ENCODE measurements around the gene FRRS1.

FRRS1 gene

GRCh38 chr1:99749504-99750347 is 16.7 kb downstream of the FRRS1 start:
- H3K9me3 Mint-ChIP-seq: no peaks in the 10 kb centered on the region
- H3K4me1 Mint-ChIP-seq: no peaks in the 10 kb centered on the region
- H3K27ac Mint-ChIP-seq: no peak overlapping the region
- no peak for DNase-seq
- no peak overlapping the region for H3K4me3 Mint-ChIP-seq
- peaks cover 16% of the 10 kb centered on the region for H3K36me3 Mint-ChIP-seq (ENCODE audit: low read depth)
- TF ChIP-seq, protein P1, sequence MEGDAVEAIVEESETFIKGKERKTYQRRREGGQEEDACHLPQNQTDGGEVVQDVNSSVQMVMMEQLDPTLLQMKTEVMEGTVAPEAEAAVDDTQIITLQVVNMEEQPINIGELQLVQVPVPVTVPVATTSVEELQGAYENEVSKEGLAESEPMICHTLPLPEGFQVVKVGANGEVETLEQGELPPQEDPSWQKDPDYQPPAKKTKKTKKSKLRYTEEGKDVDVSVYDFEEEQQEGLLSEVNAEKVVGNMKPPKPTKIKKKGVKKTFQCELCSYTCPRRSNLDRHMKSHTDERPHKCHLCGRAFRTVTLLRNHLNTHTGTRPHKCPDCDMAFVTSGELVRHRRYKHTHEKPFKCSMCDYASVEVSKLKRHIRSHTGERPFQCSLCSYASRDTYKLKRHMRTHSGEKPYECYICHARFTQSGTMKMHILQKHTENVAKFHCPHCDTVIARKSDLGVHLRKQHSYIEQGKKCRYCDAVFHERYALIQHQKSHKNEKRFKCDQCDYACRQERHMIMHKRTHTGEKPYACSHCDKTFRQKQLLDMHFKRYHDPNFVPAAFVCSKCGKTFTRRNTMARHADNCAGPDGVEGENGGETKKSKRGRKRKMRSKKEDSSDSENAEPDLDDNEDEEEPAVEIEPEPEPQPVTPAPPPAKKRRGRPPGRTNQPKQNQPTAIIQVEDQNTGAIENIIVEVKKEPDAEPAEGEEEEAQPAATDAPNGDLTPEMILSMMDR (IDR thresholded peaks at IDR 0.05): no peak
- H3K27me3 Mint-ChIP-seq (ENCODE audit: low read depth, poor library complexity): no peaks in the 10 kb centered on the region

DNA sequence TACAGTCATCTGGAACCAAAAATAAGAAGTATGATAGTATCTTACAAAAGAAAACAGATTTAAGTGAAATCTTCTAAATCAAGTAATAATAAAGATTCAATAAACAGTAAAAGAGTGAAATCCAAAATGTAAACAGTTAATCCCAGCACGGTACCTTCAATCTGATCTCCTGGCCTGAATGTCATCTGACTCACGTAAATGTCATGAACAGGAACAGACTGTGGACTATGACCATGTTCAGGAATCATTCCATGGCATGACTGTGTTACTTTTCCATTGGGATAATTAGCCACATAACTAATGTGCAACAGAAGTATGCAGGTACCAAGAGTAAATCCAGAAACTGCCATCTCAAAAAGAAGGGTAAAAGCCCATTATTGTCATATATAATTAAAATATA is 18.0 kb downstream of the FRRS1 start:
- no peak overlapping the region for H3K4me3 Mint-ChIP-seq
- TF ChIP-seq, protein P1 (IDR thresholded peaks at IDR 0.05): no peak
- no peaks in the 10 kb centered on the region for H3K4me1 Mint-ChIP-seq
- H3K36me3 Mint-ChIP-seq (ENCODE audit: low read depth): peaks cover 23% of the 10 kb centered on the region
- no peak overlapping the region for H3K27ac Mint-ChIP-seq
- no peak for DNase-seq
- no peaks in the 10 kb centered on the region for H3K27me3 Mint-ChIP-seq (ENCODE audit: low read depth, poor library complexity)
- H3K9me3 Mint-ChIP-seq: no peaks in the 10 kb centered on the region

- H3K36me3 Mint-ChIP-seq (ENCODE audit: low read depth): peaks cover 28% of the 10 kb centered on the region
- TF ChIP-seq, protein P1 (IDR thresholded peaks at IDR 0.05): no peak
- H3K27me3 Mint-ChIP-seq (ENCODE audit: low read depth, poor library complexity): peaks cover 3% of the 10 kb centered on the region
- H3K27ac Mint-ChIP-seq: no peak overlapping the region
- DNase-seq: no peak
- H3K4me3 Mint-ChIP-seq: no peak overlapping the region
- H3K9me3 Mint-ChIP-seq: no peaks in the 10 kb centered on the region
- H3K4me1 Mint-ChIP-seq: no peaks in the 10 kb centered on the region
Measured at GRCh38 chr1:99745684-99746083, 20.8 kb downstream of the FRRS1 start.

DNA sequence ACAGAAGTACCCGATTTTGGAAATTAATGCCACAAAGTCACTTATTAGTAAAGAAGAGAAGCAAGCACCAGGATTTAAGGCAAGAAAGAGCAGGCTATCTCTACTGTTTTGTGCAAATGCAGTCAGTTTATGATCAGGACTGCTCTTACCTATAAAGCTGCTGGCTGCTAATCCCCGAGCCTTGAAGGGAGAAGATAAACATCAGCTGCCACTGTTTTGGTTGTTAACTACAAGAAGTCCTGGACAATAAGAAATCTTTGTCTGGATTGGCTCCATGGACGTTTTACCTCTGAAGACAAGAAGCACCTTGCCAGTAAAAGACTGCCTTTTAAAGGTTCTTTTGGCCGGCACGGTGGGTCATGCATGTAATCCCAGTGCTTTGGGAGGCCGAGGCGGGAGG is 21.4 kb downstream of the FRRS1 start:
- Mint-ChIP-seq H3K27ac (no peak overlapping the region), H3K36me3 (ENCODE audit: low read depth) (peaks cover 28% of the 10 kb centered on the region), H3K27me3 (ENCODE audit: low read depth, poor library complexity) (peaks cover 3% of the 10 kb centered on the region), H3K4me3 (no peak overlapping the region), H3K4me1 (no peaks in the 10 kb centered on the region), H3K9me3 (no peaks in the 10 kb centered on the region)
- TF ChIP-seq, protein P1 (IDR thresholded peaks at IDR 0.05): no peak
- no peak for DNase-seq

- peaks cover 6% of the 10 kb centered on the region for H3K4me1 Mint-ChIP-seq
- TF ChIP-seq, protein P1 (IDR thresholded peaks at IDR 0.05): no peak
- peaks cover 3% of the 10 kb centered on the region for H3K27me3 Mint-ChIP-seq (ENCODE audit: low read depth, poor library complexity)
- H3K9me3 Mint-ChIP-seq: no peaks in the 10 kb centered on the region
- no peak overlapping the region for H3K4me3 Mint-ChIP-seq
- H3K27ac Mint-ChIP-seq: no peak overlapping the region
- peaks cover 18% of the 10 kb centered on the region for H3K36me3 Mint-ChIP-seq (ENCODE audit: low read depth)
- DNase-seq: no peak
Measured at GRCh38 chr1:99740141-99740540, 26.3 kb downstream of the FRRS1 start.

Measured in nephron progenitor cell (in vitro differentiated cells).